Measurements from ENCODE around the gene NODAL. TPM values are rescaled to one million over a fixed set of nuclear protein-coding genes. Genes with fewer than 3 reads are reported as not detected.

NODAL gene
- total and polyA plus RNA-seq, 2 of the 4 experiments (the other 2 are of a cell fraction): not detected

GRCh38 chr10:70475661-70476060, 34.2 kb upstream of the NODAL start:
- Histone ChIP-seq H2AFZ (replicated peaks; ENCODE audit: low read length, poor library complexity) (no peak overlapping the region), H2BK15ac (ENCODE audit: low read depth, low read length) (no peak overlapping the region), H4K8ac (ENCODE audit: low read depth in 2 of 2, low read length in 2 of 2) (no peak overlapping the region), H3K18ac (ENCODE audit: low read depth, low read length) (no peak overlapping the region), H4K5ac (ENCODE audit: low read depth, low read length) (no peak overlapping the region), H3K9me1 (ENCODE audit: insufficient read depth, low read length) (no peaks in the 10 kb centered on the region), H3K56ac (ENCODE audit: extremely low read depth, insufficient read depth, low read length) (no peak overlapping the region), H3K23ac (ENCODE audit: low read depth, low read length) (no peak overlapping the region), H2BK120ac (ENCODE audit: low read depth, low read length) (no peak overlapping the region), H3K4ac (ENCODE audit: low read depth, low read length) (no peak overlapping the region), H2AK5ac (ENCODE audit: low read depth, low read length) (no peak overlapping the region), H4K20me1 (ENCODE audit: insufficient read depth, low read length) (no peaks in the 10 kb centered on the region), H3K4me3 (ENCODE audit: insufficient read depth, low read depth, low read length) (no peak overlapping the region), H2AK9ac (replicated peaks; ENCODE audit: low read depth, low read length, poor library complexity) (no peak overlapping the region), H3K27me3 (ENCODE audit: control insufficient read depth, insufficient read depth, low read length) (peaks cover 79% of the 10 kb centered on the region), H3K9me3 (ENCODE audit: control insufficient read depth, insufficient read depth, low read length) (no peaks in the 10 kb centered on the region), H3K14ac (replicated peaks; ENCODE audit: low read depth, low read length) (no peak overlapping the region), H2BK5ac (ENCODE audit: low read depth, low read length, poor library complexity, severe bottlenecking) (no peak overlapping the region), H4K91ac (ENCODE audit: insufficient read depth, low read depth, low read length) (no peak overlapping the region), H3K4me1 (ENCODE audit: control insufficient read depth, insufficient read depth, low read length) (no peaks in the 10 kb centered on the region), H3K79me1 (ENCODE audit: low read depth in 1 of 2, low read length in 2 of 2) (no peaks in the 10 kb centered on the region), H3K36me3 (ENCODE audit: control insufficient read depth, insufficient read depth, low read length) (no peaks in the 10 kb centered on the region), H2BK20ac (ENCODE audit: low read depth, low read length) (no peak overlapping the region), H3K4me2 (ENCODE audit: low read depth, low read length) (no peak overlapping the region), H3K9ac (ENCODE audit: low read depth, low read length) (no peak overlapping the region), H3K27ac (ENCODE audit: insufficient read depth, low read length) (no peak overlapping the region)
- ChIA-PET CTCF (no interaction called here), POLR2A (ENCODE audit: unreplicated experiment) (no interaction called here)
- BruUV-seq (replicated peaks): no TSS peak
- intact Hi-C loops (cut with micrococcal nuclease): no loop called here
- no CpG with 5 or more reads among the region's 8 CpGs for WGBS, 2 experiments (ENCODE audit: extremely low coverage in 2 of 2, insufficient read length in 1 of 2)
- dilution Hi-C loops (cut with HindIII; ENCODE audit: low sequenced_read_pairs, unreplicated experiment): no loop called here
- ATAC-seq (ENCODE audit: low read depth) (no peak), DNase-seq (peak; percentile 8)
- TF ChIP-seq USF2 (IDR thresholded peaks at IDR 0.05; ENCODE audit: low read depth, low read length): no peak
- no peak for TF ChIP-seq BHLHE40 (IDR thresholded peaks at IDR 0.05; ENCODE audit: low read depth, low read length)
- no peak for TF ChIP-seq CHD1 (IDR thresholded peaks at IDR 0.05; ENCODE audit: low read depth, low read length)
- TF ChIP-seq NFE2L2 (IDR thresholded peaks at IDR 0.05; ENCODE audit: low read depth, low read length): no peak
- no peak for TF ChIP-seq FOS (IDR thresholded peaks at IDR 0.05; ENCODE audit: low read depth, low read length)
- no peak for TF ChIP-seq ELK1 (IDR thresholded peaks at IDR 0.05; ENCODE audit: borderline replicate concordance, low read depth, low read length)
- TF ChIP-seq POLR2A (IDR thresholded peaks at IDR 0.05; ENCODE audit: low read depth, low read length): no peak
- TF ChIP-seq RCOR1 (IDR thresholded peaks at IDR 0.05; ENCODE audit: insufficient replicate concordance, low read length): no peak
- no peak for TF ChIP-seq MAFK (IDR thresholded peaks at IDR 0.05; ENCODE audit: low read depth, low read length)
- no peak for TF ChIP-seq SMC3 (IDR thresholded peaks at IDR 0.05; ENCODE audit: low read depth, low read length)
- no peak for TF ChIP-seq CTCF (conservative IDR thresholded peaks at IDR 0.05; ENCODE audit: low read depth, low read length)
- no peak for TF ChIP-seq MAZ (IDR thresholded peaks at IDR 0.05; ENCODE audit: borderline replicate concordance, low read depth, low read length)
- no peak for TF ChIP-seq RAD21 (IDR thresholded peaks at IDR 0.05; ENCODE audit: low read length)
- TF ChIP-seq CEBPB (IDR thresholded peaks at IDR 0.05; ENCODE audit: low read depth, low read length): no peak
- no peak for TF ChIP-seq RFX5 (IDR thresholded peaks at IDR 0.05; ENCODE audit: low read depth, low read length)
- TF ChIP-seq MXI1 (IDR thresholded peaks at IDR 0.05; ENCODE audit: borderline replicate concordance, low read depth, low read length): no peak
- in situ Hi-C loops (cut with MboI; ENCODE audit: low sequenced_read_pairs): no loop called here

Data from IMR-90 (cell line).